GM21576 (cell line): ENCODE results near the gene MOB1B.
"Not testable (repeated sequence)": the region's sequence is repeated elsewhere in the genome, so short reads cannot be mapped to it uniquely, and the experiment has no call there.

ENCODE experiments used
- ATAC-seq: cut with Tn5 transposase; IDR thresholded peaks from one replicate; pipeline ENCODE4 v1.9.1; 2021; ENCODE audit warnings: mild to moderate bottlenecking, moderate library complexity; ENCODE audit not compliant: unreplicated experiment

MOB1B gene

DNA sequence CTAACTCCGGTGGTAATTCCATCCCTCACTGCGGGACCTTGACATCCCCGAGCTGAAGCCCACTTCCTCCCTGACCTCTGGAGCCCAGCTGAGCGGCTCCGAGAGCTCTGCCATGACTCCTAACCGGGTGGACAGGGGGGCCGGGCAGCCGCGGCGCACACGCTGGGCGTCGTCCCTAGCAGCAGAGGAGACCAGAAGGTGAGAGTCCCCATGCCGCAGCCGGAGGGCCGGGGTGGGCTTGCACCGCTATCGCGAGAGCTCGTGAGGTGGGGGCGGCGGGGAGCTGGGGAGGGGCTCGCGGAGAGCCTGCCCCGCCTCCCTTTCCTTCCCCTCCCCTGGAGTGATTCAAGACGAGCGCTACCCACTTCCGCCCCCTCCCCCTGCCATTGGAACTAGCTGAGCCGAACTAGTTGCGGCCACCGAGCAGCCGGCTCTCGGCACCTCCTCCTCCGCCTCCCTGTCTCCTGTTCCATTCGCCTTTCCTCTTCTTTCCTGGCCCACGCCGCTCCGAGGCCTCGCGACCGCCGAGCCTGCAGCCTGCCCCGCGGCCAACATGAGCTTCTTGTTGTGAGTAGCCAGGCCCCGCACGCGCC, at the start of gene MOB1B:
Gene MOB1B (plus strand): TSS at position 386 of the 593 bp plus-strand sequence. CDS start 168 bp downstream, at position 554.
- peak; percentile 85 for ATAC-seq

DNA sequence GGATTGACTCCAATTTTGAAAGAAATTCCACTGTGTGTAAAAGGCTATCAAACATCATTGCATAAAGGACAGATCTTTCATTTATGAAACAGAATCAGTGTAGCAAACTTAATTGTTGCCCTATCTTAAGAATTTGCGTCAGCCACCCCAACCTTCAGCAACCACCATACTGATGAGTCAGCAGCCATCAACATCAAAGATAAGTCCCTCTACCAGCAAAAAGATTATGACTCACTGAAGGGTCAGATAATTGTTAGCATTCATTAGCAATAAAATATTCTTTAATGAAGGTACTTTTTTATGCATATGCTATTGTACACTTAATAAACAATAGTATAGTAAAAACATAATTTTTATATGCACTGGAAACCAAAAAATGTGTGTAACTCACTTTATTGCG, 46.7 kb upstream of the MOB1B start:
- ATAC-seq = no peak

DNA sequence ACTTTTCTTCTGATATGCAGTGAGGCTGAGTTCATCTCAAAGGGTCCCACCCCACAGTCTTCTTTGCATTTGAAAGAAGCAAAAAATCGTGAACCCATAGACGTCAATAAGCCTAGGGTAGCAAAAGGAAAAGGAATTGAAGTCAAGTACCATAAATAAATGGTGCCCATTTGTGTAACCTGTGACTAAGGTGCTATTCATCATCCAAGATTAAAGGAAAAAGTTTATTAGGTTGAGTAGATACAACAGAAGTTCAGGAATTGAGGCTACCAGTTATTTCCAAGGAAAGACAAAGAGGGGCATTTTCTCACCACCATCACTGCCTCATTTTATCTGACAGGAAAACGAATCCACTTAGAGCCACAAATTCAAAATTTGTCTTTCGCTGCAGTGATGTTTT, 43.7 kb upstream of the MOB1B start:
- no peak for ATAC-seq

DNA sequence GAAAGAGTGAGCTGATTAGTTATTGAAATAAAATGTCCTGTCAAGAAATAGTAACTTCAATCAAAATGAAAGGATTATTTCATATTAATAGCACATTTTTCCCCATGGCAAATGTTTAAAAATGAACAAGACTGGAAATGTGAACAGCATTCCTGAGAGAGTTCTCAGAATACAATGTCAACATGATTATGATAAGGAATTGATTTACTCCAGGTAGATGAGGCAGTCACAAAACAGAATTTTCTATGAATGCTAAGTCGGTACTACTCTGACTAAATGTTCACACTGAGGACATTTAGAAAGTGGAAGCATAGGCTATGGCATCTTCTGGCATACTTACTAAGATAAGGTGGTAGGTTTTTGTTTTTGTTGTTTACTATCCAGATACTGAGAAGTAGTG, 43.1 kb upstream of the MOB1B start:
- ATAC-seq = no peak

DNA sequence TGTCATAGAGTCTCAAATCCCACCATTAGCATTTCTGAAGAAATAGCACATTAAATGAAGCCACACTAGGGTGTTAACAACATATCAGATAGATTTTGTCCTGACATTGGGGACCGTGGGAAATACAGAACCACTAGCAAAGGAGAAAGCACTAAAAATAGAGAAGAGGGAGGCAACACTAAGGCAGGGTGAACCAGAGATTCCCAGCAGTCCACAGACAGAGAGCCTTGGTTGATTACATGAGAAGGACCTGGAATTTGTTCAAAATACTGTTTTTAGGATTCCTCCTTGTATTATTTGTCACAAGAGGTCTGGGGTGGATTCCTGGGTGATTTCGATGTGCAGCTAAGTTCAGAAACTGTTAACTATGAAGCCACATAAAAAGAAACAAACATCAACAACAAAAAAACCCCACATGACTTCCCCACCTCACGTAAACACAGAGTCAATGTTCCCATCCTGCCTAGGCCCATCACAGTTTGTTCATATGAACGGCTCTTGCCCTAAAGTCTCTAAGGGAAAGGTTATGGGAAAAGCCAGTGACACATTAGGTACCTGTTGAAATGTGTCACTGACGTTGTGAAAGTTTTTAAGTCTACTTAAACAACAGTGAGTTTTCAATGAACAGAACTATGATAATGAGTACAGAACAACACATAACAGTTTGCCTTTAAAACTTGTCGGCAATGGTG, 38.9 kb upstream of the MOB1B start:
- peak; percentile 51 for ATAC-seq

DNA sequence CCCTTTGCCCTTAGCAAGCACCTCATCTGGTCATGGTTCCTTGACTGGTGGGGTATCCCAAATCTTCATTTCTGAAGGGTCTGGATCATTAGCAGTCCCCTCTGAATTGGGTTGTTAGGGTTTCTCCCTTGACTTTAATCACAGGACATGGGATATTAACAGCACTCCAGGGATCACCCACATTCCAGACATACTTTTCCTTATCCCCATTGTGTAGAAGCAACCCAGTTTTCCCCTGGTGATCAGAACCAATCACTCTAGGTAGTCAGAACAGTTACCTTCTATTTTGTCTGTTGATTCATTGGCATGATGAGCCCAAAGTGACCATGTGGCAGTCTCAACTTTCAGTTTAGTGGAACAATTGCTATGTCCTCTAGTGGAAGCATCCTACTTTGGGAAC, 33.4 kb upstream of the MOB1B start:
- ATAC-seq = no peak

DNA sequence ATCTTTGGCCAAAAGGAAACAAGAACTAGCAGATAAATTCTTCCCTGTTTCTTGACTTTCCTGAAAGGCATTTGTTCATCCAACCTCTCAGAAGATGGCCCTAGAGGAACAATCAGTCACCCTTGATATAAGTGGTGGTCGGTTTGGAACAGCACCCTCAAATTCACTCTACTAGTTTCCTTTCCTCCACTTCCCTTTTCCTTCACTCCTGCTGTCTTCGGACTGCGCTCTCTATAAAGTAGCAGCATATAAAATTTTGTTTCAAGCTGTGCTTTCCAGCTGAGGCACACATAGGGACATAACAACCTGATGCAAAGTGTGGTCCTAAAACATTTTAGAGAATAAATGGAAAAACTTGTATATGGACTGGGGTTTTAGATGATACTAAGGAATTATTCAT, 29.0 kb upstream of the MOB1B start:
- ATAC-seq = no peak

DNA sequence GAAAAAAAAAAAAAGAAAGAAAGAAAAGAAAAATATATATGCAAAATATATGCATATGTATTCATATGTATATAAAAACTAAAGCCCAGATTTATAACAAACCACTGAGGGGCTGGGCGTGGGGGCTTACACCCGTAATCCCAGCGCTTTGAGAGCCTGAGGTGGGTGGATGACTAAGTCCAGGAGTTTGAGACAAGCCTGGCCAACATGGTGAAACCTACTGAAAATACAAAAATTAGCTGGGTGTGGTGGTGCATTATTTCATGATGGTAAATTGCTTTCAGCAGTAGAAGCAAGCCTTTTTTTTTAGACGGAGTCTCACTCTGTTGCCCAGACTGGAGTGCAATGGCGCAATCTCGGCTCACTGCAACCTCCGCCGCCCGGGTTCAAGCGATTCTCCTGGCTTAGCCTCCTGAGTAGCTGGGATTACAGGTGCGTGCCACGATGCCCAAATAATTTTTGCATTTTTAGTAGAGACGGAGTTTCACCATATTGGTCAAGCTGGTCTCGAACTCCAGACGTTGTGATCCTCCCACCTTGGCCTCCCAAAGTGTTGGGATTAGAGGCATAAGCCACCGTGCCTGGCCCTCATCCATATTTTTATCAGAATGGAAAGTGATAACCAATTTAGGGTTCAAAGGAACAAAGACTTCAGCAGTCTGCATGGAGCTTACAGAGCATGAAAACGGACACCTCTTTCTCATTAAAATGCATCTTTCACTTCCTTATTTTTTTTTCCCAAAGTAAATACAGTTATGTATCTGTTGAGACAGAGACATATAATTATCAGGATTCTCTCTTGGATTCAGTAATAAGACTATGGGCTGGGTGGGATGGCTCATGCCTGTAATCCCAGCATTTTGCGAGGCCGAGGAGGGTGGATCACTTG, 27.7 kb upstream of the MOB1B start:
- ATAC-seq = peak; percentile 77

DNA sequence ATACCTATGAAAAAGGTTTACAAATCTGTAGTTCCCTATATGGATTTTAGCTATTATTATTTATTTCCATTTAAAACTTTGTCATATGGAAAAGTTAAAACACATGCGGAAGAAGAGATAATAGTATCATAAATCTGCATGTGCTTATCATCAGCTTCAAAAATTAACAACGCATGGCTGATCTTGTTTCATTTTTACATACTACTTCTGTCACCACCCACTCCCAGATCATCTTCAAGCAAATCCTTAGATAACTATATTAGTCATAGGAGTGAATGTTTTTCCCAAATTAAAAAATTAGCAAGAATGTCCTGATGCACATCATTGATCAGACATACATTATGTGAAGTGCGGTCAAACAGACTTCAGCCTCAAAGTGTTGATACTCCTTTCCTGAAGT, 24.6 kb upstream of the MOB1B start:
- no peak for ATAC-seq

DNA sequence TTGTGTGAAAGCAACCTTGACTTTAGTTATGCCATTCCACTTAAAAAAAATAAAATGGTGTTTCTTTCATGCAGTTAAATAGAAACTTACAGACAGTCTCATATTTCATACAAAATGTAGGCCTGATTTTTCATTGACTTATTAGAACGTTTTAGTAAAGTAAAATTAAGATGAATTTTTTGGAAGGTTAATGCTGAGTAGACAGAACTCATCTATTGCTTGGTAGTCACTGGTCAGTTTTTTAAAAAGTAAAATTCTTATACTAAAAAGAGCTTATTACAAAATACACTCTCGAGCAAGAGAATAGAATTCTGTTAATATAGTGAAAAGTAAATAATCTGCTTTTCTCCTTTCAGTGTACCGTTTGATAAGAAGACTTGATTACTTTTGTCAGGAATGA, 21.4 kb upstream of the MOB1B start:
- ATAC-seq = no peak

DNA sequence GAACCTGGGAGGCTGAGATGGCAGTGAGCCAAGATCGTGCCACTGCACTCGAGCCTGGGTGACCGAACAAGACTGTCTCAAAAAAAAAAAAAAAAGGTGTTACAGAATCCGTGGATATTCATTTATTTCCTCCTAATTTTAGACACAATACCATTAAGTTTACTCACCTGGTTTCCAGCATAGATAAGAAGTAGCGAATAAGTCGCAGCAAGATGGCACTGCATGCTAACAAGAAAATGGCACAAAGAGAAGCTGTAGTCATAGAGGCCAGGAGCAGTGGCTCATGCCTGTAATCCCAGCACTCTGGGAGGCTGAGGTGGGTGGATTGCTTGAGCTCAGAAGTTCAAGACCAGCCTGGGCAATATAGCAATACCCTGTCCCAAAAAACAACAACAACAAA, 17.0 kb upstream of the MOB1B start:
- ATAC-seq = peak; percentile 59

DNA sequence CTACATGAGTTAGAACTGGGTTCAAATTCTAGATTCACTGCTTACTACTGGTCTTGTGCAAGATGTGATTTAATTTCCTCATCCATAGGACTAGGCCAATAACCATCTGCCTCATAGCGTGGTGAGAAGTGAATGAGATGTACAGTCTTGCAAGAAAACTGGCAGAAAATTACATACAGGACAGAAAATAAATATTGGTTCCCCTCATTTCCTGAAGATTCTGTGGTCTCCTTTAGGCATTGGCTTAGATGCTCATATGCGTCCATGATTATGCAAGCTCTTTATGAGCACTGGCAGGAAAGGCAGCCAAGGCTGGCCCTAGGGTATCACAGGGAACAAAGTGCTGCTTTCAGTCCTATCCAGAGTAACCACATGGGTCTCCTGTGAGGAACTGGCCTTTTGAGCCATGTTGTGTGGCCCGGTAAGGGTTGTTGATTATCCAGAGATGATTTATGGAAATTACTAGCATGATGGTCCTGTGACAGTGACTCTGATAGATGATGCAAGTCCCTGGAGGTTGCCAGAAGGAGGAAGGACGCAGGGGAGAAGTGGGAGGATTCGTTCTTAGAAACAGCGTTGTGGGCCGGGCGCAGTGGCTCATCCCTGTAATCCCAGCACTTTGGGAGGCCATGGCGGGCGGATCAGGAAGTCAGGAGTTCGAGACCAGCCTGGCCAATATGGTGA, 9.9 kb upstream of the MOB1B start:
- ATAC-seq = no peak

DNA sequence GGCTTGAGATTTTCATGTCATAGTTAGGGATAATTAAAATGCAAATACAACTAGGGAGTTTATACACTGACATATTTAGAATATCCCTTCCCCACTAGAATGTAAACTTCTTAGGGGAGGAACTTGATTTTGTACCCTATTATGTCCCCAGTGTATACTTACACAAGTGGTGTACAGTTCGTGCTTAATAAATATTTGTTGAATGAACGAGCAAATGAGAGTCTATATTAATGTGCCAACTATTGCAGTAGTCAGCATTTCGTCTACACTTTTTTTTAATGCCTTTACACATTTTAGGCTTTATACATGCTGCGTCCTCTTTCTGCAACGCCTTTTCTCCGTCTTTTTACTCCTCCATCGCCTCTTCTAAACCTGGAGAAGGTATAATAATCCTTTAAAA, 8.4 kb upstream of the MOB1B start:
- no peak for ATAC-seq

DNA sequence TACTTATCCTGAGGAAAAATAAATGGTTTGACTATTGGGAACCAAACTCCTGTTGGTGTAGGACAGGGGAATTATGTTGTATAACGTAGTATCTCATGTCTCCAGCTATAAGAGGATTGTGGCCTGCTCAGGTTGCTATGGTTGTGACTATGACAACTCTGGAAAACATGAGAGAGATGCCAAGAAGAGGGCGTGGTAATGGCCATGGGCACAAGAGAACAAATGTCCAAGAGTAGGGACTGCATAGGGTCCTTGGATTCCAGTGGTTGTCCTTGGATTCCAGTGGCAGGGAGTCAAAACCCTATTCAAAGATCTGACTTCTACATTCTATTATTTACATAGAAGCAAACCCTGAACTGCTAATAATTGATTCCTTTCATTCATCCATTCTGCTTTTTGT, 6.8 kb upstream of the MOB1B start:
- ATAC-seq = peak; percentile 16

DNA sequence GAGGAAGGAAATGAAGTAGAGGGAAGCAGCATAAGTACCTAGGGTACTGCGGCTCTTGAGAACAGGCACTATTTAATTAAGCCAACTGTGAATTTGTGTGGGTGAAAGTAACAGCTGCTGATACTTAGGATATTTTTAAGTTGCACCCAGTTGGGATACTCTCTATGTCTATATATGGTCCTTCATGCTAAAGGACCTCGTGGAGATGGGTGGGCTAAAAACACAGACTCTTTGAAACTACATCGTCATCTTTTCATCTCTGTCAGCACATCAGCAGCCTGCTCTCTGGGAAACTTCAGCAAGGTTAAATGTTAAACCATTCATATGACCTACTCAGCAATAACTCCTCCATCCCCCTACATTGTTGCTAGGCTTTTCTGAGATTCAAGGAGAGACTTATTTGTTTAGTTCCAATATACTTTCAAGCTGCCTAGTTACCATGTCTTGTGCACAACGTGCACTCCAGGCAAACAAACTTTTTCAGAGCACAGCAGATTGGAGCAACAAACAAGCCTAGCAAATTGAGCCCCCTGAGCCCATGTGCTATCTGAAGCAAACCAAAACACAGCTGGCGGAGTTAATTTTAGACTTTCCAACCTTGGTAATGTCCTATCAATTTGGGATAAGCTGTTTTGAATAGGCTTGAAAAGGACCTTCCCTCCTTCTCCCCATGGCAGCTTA, 6.2 kb upstream of the MOB1B start:
- ATAC-seq = peak; percentile 51

DNA sequence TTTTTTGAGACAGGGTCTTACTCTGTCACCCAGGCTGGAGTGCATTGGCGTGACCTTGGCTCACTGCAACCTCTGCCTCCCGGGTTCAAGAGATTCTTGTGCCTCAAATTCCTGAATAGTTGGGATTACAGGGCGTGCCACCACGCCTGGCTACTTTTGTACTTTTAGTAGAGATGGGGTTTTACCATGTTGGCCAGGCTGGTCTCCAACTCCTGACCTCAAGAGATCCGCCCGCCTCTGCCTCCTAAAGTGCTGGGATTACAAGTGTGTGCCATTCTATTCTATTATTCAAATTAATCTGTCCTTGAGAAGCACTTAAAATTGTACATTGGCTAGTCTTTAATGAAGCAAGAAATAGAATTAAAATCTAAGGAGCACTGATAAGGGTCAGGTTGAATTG, 3.6 kb upstream of the MOB1B start:
- not testable (repeated sequence) for ATAC-seq

DNA sequence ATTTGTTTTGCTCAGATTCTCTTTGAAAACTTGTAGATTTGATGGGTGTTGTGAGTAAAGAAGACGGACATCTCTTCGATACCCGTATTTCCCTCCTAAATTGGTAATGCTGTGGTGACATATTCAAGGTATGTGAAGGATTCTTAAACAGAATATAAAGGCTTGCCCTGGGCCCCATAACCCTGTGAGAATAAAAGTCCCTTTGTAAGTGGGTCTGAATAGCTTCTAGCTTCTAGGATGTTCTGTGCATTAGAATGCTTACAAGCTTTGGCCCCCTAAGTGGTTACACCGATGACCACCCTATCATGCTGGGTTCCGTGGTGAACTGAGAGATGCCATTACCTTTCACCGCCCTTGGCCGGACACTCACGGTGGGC, 574 bp upstream of the MOB1B start:
- ATAC-seq = peak; percentile 20

DNA sequence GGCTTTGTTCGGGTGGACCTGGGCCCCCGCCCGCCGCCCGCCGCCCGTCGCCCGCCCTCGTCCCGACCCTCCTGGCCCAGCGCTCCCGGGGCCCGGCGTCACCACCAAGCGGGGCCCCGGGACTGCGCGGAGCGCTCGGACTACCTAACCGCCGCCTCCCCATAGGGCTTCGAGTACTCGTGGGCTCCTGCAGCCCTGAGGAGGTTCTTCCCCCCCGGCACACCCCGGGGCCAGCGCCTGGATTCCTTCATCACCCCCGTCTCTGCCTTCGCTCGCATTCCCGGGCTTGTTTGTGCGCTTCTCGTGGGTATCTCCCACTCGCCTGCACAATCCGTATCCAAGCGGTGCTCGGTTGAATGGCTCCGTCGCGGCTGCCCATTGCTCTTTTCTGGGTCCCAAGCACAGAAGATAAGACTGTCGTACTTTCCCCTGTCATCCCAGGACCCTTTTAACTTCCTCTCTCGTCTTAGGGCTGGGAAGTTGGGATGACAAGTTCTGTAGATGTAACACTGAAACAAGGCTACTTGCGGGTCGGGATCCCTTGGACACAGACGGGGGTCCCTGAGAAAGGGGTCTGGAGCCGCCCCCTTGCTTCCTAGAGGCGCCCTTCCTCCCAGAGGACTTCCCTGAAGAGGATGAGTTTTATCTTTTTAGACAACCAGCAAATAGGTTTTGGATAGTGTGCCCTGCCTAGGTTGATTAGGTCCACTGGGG, 565 bp downstream of the MOB1B start:
- peak; percentile 47 for ATAC-seq

DNA sequence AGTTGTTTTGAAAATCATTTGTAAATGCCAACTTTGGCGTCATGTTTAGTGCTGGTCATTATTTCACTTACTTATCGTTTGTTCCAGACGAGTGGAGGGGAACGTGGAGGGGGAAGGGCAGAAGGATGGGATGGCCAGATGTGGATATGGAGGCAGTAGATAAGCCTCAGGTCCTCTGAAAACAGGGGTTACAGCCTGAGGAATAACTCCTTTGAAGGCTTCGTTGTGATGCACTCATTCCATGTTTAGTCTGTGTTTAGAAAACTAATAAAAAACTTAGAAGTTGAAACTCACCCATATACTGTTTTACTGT, 1.1 kb downstream of the MOB1B start:
- ATAC-seq = peak; percentile 1

DNA sequence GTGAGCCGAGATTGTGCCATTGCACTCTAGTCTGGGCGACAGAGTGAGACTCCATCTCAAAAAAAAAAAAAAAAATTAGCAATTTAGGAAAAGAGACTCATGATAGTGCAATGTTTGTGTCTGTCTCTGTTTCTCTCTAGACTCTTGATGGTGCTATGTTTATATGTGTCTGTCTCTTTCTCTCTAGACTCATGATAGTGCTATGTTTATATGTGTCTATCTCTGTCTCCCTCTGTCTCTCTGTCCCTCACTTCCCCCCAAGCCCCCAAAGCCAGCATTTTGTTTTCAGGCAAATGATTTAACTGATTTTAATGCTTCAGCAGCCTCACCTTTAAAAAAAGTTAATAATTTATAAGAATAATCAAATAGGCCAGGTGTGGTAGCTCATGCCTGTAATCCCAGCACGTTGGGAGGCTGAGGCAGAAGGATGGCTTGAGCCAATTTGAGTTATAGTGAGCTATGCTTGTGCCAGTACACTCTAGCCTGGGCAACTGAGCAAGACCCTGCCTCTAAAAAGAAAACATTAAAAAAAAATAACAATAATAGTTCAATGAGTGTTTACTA, 6.9 kb downstream of the MOB1B start:
- no peak for ATAC-seq
